ENCODE measurements around the gene CDK19. TPM values are rescaled to one million over a fixed set of nuclear protein-coding genes. Genes with fewer than 3 reads are reported as not detected.

The CDK19 gene
- total and polyA plus RNA-seq, 10 of the 15 experiments (the other 5 are each of a cell fraction or from before 2014, with no cell fraction given), result 4.6 to 21.4 (median 12.4) TPM

DNA sequence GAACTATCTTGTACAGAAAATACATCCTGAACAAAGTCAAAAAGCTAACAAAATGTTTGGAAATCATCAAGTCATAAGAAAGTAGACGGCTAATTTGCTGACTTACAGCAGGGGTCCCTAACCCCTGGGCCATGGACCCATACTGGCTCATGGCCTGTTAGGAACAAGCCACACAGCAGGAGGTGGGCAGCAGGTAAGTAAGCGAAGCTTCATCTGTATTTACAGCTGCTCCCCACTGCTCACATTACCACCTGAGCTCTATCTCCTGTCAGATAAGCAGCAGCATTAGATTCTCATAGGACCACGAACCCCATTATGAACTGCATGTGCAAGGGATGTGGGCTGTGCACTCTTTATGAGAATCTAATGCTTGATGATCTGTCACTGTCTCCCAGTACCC is 115.5 kb downstream of the CDK19 start:
- ChIA-PET CTCF (interaction anchor here (0.7 to 1.2 kb wide), 3 partner anchors 13 to 22 kb away, joined by 3 to 4 read pairs (median 3); no protein-coding TSS in a partner anchor), SMC1A (ENCODE audit: uncharacterized antibody, unreplicated experiment) (interaction anchor here (0.7 to 2.7 kb wide), 5 partner anchors 13 to 188 kb away, joined by 3 to 9 read pairs (median 3); no protein-coding TSS in a partner anchor), RAD21 (ENCODE audit: unreplicated experiment) (no interaction called here), POLR2A (interaction anchor here (0.6 kb wide), 1 partner anchor 26 kb away, joined by 3 read pairs; no protein-coding TSS in a partner anchor)
- FAIRE-seq (no peak), ATAC-seq (no peak), DNase-seq (ENCODE audit: low read depth, low spot score) (no peak)
- in situ Hi-C loops (cut with MboI) (no loop called here), intact Hi-C loops (cut with micrococcal nuclease; ENCODE audit: unreplicated experiment) (no loop called here)
- BruUV-seq (replicated peaks), result no TSS peak
- WGBS (ENCODE audit: insufficient coverage, insufficient replicate concordance, low lambda C conversion rate, missing lambda C conversion rate), result 80% methylated on average over 3 of the region's 3 CpGs
- no peaks in the 10 kb centered on the region; the same call in 2 of the 3 replicates for H3K9me3 ChIP-seq (replicated peaks; ENCODE audit: control insufficient read depth, insufficient read depth, low read length)
- peaks cover 7% of the 10 kb centered on the region; the same call in 1 of the 2 replicates for H3K4me1 ChIP-seq (ENCODE audit: control insufficient read depth, insufficient read depth, low read length)
- H2AFZ ChIP-seq (ENCODE audit: control insufficient read depth, low read depth, low read length), result no peak overlapping the region
- H3K27ac ChIP-seq (ENCODE audit: control insufficient read depth, insufficient read depth), result no peak overlapping the region
- H3K36me3 ChIP-seq (ENCODE audit: control insufficient read depth in 2 of 2, insufficient read depth in 2 of 2, low read length in 1 of 2), result no peaks in the 10 kb centered on the region
- no peaks in the 10 kb centered on the region for H3K79me2 ChIP-seq (ENCODE audit: control insufficient read depth, insufficient read depth, low read length)
- H3K27me3 ChIP-seq (replicated peaks in 1 of 2; ENCODE audit: control insufficient read depth in 2 of 2, insufficient read depth in 2 of 2, low read length in 1 of 2), result no peaks in the 10 kb centered on the region
- H4K20me1 ChIP-seq (ENCODE audit: control insufficient read depth, insufficient read depth), result no peaks in the 10 kb centered on the region
- H3K9ac ChIP-seq (ENCODE audit: control insufficient read depth, insufficient read depth, low read length), result no peak overlapping the region
- TF ChIP-seq JUNB (IDR thresholded peaks at IDR 0.05) (no peak), HDGF (IDR thresholded peaks at IDR 0.05) (no peak), IKZF2 (IDR thresholded peaks at IDR 0.05) (no peak), EZH2 (IDR thresholded peaks at IDR 0.05; ENCODE audit: borderline replicate concordance, control insufficient read depth, low read depth, low read length) (no peak), MTA3 (IDR thresholded peaks at IDR 0.05; ENCODE audit: borderline replicate concordance, low read length) (no peak), SMARCA5 (IDR thresholded peaks at IDR 0.05) (no peak), SUPT20H (IDR thresholded peaks at IDR 0.05; ENCODE audit: borderline replicate concordance, control insufficient read depth, low read depth, low read length) (no peak), SUZ12 (IDR thresholded peaks at IDR 0.05; ENCODE audit: unreplicated experiment) (no peak), ZBED1 (IDR thresholded peaks at IDR 0.05; ENCODE audit: borderline replicate concordance) (no peak), KLF5 (IDR thresholded peaks at IDR 0.05; ENCODE audit: partially characterized antibody) (no peak), SIX5 (IDR thresholded peaks at IDR 0.05; ENCODE audit: low read depth, low read length, severe bottlenecking) (no peak)
- TF ChIP-seq, protein P1, sequence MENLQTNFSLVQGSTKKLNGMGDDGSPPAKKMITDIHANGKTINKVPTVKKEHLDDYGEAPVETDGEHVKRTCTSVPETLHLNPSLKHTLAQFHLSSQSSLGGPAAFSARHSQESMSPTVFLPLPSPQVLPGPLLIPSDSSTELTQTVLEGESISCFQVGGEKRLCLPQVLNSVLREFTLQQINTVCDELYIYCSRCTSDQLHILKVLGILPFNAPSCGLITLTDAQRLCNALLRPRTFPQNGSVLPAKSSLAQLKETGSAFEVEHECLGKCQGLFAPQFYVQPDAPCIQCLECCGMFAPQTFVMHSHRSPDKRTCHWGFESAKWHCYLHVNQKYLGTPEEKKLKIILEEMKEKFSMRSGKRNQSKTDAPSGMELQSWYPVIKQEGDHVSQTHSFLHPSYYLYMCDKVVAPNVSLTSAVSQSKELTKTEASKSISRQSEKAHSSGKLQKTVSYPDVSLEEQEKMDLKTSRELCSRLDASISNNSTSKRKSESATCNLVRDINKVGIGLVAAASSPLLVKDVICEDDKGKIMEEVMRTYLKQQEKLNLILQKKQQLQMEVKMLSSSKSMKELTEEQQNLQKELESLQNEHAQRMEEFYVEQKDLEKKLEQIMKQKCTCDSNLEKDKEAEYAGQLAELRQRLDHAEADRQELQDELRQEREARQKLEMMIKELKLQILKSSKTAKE (IDR thresholded peaks at IDR 0.05; ENCODE audit: low read depth, poor library complexity, severe bottlenecking), result no peak
- TF ChIP-seq, protein P2, sequence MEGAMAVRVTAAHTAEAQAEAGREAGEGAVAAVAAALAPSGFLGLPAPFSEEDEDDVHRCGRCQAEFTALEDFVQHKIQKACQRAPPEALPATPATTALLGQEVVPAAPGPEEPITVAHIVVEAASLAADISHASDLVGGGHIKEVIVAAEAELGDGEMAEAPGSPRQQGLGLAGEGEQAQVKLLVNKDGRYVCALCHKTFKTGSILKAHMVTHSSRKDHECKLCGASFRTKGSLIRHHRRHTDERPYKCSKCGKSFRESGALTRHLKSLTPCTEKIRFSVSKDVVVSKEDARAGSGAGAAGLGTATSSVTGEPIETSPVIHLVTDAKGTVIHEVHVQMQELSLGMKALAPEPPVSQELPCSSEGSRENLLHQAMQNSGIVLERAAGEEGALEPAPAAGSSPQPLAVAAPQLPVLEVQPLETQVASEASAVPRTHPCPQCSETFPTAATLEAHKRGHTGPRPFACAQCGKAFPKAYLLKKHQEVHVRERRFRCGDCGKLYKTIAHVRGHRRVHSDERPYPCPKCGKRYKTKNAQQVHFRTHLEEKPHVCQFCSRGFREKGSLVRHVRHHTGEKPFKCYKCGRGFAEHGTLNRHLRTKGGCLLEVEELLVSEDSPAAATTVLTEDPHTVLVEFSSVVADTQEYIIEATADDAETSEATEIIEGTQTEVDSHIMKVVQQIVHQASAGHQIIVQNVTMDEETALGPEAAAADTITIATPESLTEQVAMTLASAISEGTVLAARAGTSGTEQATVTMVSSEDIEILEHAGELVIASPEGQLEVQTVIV (IDR thresholded peaks at IDR 0.05; ENCODE audit: borderline replicate concordance, partially characterized antibody), result no peak
- no peak overlapping the region for H3K4me3 ChIP-seq
- no peak overlapping the region for H3K4me2 ChIP-seq (ENCODE audit: control insufficient read depth, insufficient read depth)

Measured in GM12878 (cell line).